Panc1 (cell line): ENCODE data around the gene NCDN.

Source experiments
- TF ChIP-seq, protein P1 (sequence below): fragments of 450-650 bp; IDR thresholded peaks from 2 replicates; pipeline ENCODE4 v1.5.1; 2017; ENCODE audit warnings: mild to moderate bottlenecking
- TF ChIP-seq, protein P2 (sequence below), 2 experiments: IDR thresholded peaks; 2 replicates each; pipeline ENCODE4 v1.6.1; 2011 to 2012; ENCODE audit warnings: low read depth in 2 of 2, control low read depth in 1 of 2, low read length in 1 of 2, mild to moderate bottlenecking in 1 of 2, moderate library complexity in 1 of 2; ENCODE audit not compliant: insufficient read depth in 1 of 2

DNA sequence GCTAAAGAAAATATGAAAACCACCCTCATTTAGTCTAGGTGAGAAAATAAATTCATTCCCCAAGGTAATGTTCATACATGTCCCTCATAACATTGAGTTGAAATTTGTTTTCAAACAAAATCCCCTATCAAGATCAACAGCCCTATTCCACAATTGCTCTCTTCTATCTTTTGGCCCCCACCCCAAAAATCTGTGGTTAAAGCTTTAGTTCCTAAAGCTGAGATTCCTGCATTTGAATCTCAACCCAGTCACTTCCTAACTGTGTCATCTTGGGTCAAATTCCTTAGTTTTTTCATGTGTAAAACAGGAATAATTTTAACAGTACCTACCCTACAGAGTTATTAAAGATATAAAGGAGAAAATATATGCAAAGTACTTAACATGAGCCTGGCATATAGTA lies 22.4 kb upstream of the NCDN start:
- TF ChIP-seq, protein P1, sequence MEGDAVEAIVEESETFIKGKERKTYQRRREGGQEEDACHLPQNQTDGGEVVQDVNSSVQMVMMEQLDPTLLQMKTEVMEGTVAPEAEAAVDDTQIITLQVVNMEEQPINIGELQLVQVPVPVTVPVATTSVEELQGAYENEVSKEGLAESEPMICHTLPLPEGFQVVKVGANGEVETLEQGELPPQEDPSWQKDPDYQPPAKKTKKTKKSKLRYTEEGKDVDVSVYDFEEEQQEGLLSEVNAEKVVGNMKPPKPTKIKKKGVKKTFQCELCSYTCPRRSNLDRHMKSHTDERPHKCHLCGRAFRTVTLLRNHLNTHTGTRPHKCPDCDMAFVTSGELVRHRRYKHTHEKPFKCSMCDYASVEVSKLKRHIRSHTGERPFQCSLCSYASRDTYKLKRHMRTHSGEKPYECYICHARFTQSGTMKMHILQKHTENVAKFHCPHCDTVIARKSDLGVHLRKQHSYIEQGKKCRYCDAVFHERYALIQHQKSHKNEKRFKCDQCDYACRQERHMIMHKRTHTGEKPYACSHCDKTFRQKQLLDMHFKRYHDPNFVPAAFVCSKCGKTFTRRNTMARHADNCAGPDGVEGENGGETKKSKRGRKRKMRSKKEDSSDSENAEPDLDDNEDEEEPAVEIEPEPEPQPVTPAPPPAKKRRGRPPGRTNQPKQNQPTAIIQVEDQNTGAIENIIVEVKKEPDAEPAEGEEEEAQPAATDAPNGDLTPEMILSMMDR = no peak
- TF ChIP-seq, protein P2, sequence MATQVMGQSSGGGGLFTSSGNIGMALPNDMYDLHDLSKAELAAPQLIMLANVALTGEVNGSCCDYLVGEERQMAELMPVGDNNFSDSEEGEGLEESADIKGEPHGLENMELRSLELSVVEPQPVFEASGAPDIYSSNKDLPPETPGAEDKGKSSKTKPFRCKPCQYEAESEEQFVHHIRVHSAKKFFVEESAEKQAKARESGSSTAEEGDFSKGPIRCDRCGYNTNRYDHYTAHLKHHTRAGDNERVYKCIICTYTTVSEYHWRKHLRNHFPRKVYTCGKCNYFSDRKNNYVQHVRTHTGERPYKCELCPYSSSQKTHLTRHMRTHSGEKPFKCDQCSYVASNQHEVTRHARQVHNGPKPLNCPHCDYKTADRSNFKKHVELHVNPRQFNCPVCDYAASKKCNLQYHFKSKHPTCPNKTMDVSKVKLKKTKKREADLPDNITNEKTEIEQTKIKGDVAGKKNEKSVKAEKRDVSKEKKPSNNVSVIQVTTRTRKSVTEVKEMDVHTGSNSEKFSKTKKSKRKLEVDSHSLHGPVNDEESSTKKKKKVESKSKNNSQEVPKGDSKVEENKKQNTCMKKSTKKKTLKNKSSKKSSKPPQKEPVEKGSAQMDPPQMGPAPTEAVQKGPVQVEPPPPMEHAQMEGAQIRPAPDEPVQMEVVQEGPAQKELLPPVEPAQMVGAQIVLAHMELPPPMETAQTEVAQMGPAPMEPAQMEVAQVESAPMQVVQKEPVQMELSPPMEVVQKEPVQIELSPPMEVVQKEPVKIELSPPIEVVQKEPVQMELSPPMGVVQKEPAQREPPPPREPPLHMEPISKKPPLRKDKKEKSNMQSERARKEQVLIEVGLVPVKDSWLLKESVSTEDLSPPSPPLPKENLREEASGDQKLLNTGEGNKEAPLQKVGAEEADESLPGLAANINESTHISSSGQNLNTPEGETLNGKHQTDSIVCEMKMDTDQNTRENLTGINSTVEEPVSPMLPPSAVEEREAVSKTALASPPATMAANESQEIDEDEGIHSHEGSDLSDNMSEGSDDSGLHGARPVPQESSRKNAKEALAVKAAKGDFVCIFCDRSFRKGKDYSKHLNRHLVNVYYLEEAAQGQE (IDR thresholded peaks at IDR 0.05; ENCODE audit: insufficient read depth in 1 of 2, low read depth in 2 of 2, low read length in 1 of 2) = no peak
